GM21619 (cell line): ENCODE measurements around the gene PPP1R17.
A peak's percentile ranks its signal among the peaks of the same experiment; 100 is the strongest.

Experiments
- ATAC-seq: cut with Tn5 transposase; IDR thresholded peaks from one replicate; pipeline ENCODE4 v1.9.1; 2021; ENCODE audit not compliant: unreplicated experiment

Gene PPP1R17

GRCh38 chr7:31687024-31687748 is at the start of gene PPP1R17:
Gene PPP1R17, plus strand, starts transcription at chr7:31687215. Its CDS starts 5,227 bp downstream, at chr7:31692442.
- ATAC-seq: no peak

- ATAC-seq: no peak
These were observed 46.6 kb upstream of the PPP1R17 start for GRCh38 chr7:31640381-31640780.

GRCh38 chr7:31642681-31643115 is 44.3 kb upstream of the PPP1R17 start:
- no peak for ATAC-seq

- no peak for ATAC-seq
These were observed 40.1 kb upstream of the PPP1R17 start for GRCh38 chr7:31646942-31647341.

GRCh38 chr7:31647511-31647910 is 39.5 kb upstream of the PPP1R17 start:
- no peak for ATAC-seq

- no peak for ATAC-seq
These were observed 38.7 kb upstream of the PPP1R17 start for GRCh38 chr7:31648288-31648687.

- no peak for ATAC-seq
These were observed 38.1 kb upstream of the PPP1R17 start for GRCh38 chr7:31648880-31649279.

- ATAC-seq: no peak
These were observed 35.6 kb upstream of the PPP1R17 start for GRCh38 chr7:31651234-31652062.

GRCh38 chr7:31652063-31652326 is 35.0 kb upstream of the PPP1R17 start:
- ATAC-seq: no peak

GRCh38 chr7:31663072-31663471 is 23.9 kb upstream of the PPP1R17 start:
- no peak for ATAC-seq

GRCh38 chr7:31664890-31665289 is 22.1 kb upstream of the PPP1R17 start:
- no peak for ATAC-seq

GRCh38 chr7:31665546-31665945 is 21.5 kb upstream of the PPP1R17 start:
- no peak for ATAC-seq

GRCh38 chr7:31669461-31669860 is 17.6 kb upstream of the PPP1R17 start:
- ATAC-seq: no peak

GRCh38 chr7:31679574-31680305 is 7.3 kb upstream of the PPP1R17 start:
- ATAC-seq: no peak

- ATAC-seq: no peak
These were observed 3.4 kb upstream of the PPP1R17 start for GRCh38 chr7:31683445-31684225.

- ATAC-seq: peak; percentile 94
These were observed 1.4 kb downstream of the PPP1R17 start for GRCh38 chr7:31688372-31688771.

- ATAC-seq: no peak
These were observed 2.0 kb downstream of the PPP1R17 start for GRCh38 chr7:31688996-31689395.

- ATAC-seq: no peak
These were observed 3.9 kb downstream of the PPP1R17 start for GRCh38 chr7:31690935-31691334.

GRCh38 chr7:31692451-31692850 is 5.4 kb downstream of the PPP1R17 start:
- ATAC-seq: no peak

GRCh38 chr7:31692871-31693270 is 5.9 kb downstream of the PPP1R17 start:
- no peak for ATAC-seq
